HAP-1 (cell line): ENCODE measurements around the gene SPATA3.
"Not testable (repeated sequence)": the region's sequence is repeated elsewhere in the genome, so short reads cannot be mapped to it uniquely, and the experiment has no call there.

Experiments
- DNase-seq, 2 experiments: peaks; one replicate each; pipeline ENCODE4 v3.0.0-alpha.2; 2016 to 2020; ENCODE audit warnings: low spot score in 2 of 2
- H3K27me3 ChIP-seq: fragments of 250-450 bp; sonication (Bioruptor Pico); 2 replicates; pipeline ENCODE4 v1.5.1; 2020; ENCODE audit warnings: low read depth, mild to moderate bottlenecking, moderate library complexity
- H3K36me3 ChIP-seq: fragments of 250-450 bp; sonication (Bioruptor Pico); replicated peaks from 2 replicates; pipeline ENCODE4 v1.5.1; 2020; ENCODE audit warnings: mild to moderate bottlenecking
- H3K4me1 ChIP-seq: fragments of 250-450 bp; sonication (Bioruptor Pico); 2 replicates; pipeline ENCODE4 v1.5.1; 2020; ENCODE audit warnings: mild to moderate bottlenecking
- H3K4me3 ChIP-seq: fragments of 250-450 bp; sonication (Bioruptor Pico); 2 replicates; pipeline ENCODE4 v1.5.1; 2020; ENCODE audit warnings: mild to moderate bottlenecking, moderate library complexity
- H3K9me3 ChIP-seq: fragments of 250-450 bp; sonication (Bioruptor Pico); 2 replicates; pipeline ENCODE4 v1.5.1; 2020; ENCODE audit warnings: mild to moderate bottlenecking, moderate library complexity
- in situ Hi-C: fragments of 300-500 bp; cut with MboI; formaldehyde crosslinking; loops from 3 replicates; pipeline ENCODE4 v1.14.3; 2020; ENCODE audit warnings: low sequenced_read_pairs, inconsistent platforms, mixed read lengths

The SPATA3 gene

DNA sequence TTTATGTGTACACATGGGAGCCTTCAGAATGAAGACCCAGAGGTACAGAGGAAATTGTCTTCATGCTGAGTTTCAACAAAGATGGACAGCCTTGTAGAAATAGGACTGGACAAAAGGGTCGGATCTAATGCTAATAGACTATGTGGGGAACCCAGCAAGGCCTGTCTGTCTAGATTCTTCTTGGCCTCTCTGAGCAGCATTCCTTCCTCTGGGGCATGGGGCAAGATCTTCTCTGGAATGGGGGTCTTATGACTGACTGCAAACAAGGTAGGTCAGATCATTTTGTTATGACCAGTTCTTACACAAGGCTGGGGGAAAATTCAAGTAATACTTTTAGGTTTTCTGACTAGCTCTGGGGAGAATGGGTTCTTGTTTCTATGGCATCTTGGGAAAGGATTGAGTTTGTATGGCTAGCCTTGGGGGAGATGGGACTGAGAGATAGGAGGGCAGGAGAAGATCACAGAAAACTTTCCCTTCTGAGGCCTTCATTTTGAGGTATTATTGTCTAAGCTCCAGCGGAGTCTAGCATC is 14.3 kb downstream of the SPATA3 start:
- H3K4me3 ChIP-seq: no peak overlapping the region
- H3K9me3 ChIP-seq: no peaks in the 10 kb centered on the region
- no peaks in the 10 kb centered on the region for H3K27me3 ChIP-seq
- H3K36me3 ChIP-seq: no peaks in the 10 kb centered on the region
- H3K4me1 ChIP-seq: no peaks in the 10 kb centered on the region
- in situ Hi-C loops: no loop called here
- no peak for DNase-seq

DNA sequence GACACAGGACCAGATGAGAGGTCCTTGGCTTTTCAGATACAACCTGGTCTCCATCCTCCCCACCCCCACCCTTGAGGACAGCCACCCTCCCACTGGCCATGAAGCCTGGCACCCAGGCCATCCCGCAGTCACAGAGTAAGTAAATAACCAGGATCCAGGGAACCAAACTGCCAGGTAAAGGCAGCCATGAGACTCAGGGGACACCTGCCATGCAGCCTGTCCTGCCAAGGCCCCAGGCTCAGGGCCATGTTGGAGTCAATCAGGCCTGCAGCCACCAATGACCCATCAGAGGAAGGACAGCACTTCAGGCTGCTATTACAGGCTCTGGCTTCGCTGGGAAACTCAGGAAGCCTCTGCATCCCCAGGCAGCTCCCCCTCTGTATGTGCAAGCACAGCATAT is 15.6 kb downstream of the SPATA3 start:
- H3K4me1 ChIP-seq: no peaks in the 10 kb centered on the region
- H3K4me3 ChIP-seq: no peak overlapping the region
- H3K27me3 ChIP-seq: no peaks in the 10 kb centered on the region
- H3K36me3 ChIP-seq: no peaks in the 10 kb centered on the region
- no peaks in the 10 kb centered on the region for H3K9me3 ChIP-seq
- in situ Hi-C loops: no loop called here
- DNase-seq: no peak

- H3K4me1 ChIP-seq: no peaks in the 10 kb centered on the region
- in situ Hi-C loops: no loop called here
- H3K4me3 ChIP-seq: no peak overlapping the region
- H3K9me3 ChIP-seq: no peaks in the 10 kb centered on the region
- no peak for DNase-seq
- H3K36me3 ChIP-seq: no peaks in the 10 kb centered on the region
- H3K27me3 ChIP-seq: no peaks in the 10 kb centered on the region
Observed at GRCh38 chr2:231012463-231012862, 16.5 kb downstream of the SPATA3 start.

DNA sequence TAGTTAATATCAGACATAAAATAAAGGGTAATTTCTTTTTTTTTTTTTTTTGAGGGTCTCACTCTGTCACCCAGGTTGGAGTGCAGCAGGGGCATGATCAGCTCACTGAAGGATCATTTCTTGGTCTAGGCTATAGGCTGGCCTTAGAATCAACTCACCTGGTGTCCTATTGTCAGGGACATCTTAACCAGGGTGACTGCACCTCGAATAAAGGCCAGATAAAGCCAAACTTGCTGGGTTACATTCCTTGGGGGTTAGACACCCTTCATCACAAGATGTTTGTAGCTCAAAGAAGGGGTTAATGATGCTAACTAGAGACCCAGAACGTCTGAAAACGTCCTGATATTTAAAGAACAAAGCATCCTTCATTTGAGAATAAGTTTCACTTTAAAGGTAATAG is 17.9 kb downstream of the SPATA3 start:
- Histone ChIP-seq H3K9me3 (no peaks in the 10 kb centered on the region), H3K4me3 (no peak overlapping the region), H3K36me3 (no peaks in the 10 kb centered on the region), H3K4me1 (no peaks in the 10 kb centered on the region), H3K27me3 (no peaks in the 10 kb centered on the region)
- in situ Hi-C loops: no loop called here
- no peak for DNase-seq

- H3K27me3 ChIP-seq: no peaks in the 10 kb centered on the region
Observed at GRCh38 chr2:231015478-231015877, 19.6 kb downstream of the SPATA3 start.

GRCh38 chr2:231015926-231016325 is 20.0 kb downstream of the SPATA3 start:
- Histone ChIP-seq H3K36me3 (no peaks in the 10 kb centered on the region), H3K4me1 (no peaks in the 10 kb centered on the region), H3K9me3 (no peaks in the 10 kb centered on the region), H3K27me3 (no peaks in the 10 kb centered on the region), H3K4me3 (no peak overlapping the region)
- no peak for DNase-seq
- in situ Hi-C loops: no loop called here

More at GRCh38 chr2:231015478-231015877, 19.6 kb downstream of the SPATA3 start:
- Histone ChIP-seq H3K9me3 (no peaks in the 10 kb centered on the region), H3K4me1 (no peaks in the 10 kb centered on the region), H3K36me3 (no peaks in the 10 kb centered on the region), H3K4me3 (no peak overlapping the region)
- no peak for DNase-seq
- in situ Hi-C loops: no loop called here

GRCh38 chr2:231016566-231017230 is 20.8 kb downstream of the SPATA3 start:
- no peaks in the 10 kb centered on the region for H3K4me1 ChIP-seq
- no peaks in the 10 kb centered on the region for H3K36me3 ChIP-seq
- DNase-seq: no peak
- H3K4me3 ChIP-seq: no peak overlapping the region
- no peaks in the 10 kb centered on the region for H3K9me3 ChIP-seq
- no peaks in the 10 kb centered on the region for H3K27me3 ChIP-seq
- in situ Hi-C loops: no loop called here

- in situ Hi-C loops: no loop called here
- Histone ChIP-seq H3K36me3 (no peaks in the 10 kb centered on the region), H3K9me3 (no peaks in the 10 kb centered on the region), H3K4me1 (no peaks in the 10 kb centered on the region), H3K4me3 (no peak overlapping the region), H3K27me3 (no peaks in the 10 kb centered on the region)
- DNase-seq: no peak
Observed at GRCh38 chr2:231017231-231017598, 21.3 kb downstream of the SPATA3 start.

DNA sequence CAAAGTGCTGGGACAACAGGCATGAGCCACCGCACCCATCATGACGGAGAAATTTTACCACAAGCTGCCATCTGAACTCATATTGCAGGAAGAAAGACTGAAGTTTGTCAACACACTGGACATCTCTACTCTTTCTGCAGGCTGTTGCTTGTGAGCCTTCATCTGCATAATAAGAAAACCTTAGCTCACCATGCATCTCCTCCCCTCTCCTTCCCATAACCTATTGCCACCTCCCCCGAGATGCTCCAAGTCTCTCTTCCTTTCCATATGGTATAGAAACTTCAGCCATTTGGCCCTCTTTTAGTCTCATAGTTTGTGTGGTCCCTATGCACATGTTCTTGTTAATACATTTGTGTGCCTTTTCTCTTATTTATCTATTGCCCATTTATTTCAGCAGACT is 22.3 kb downstream of the SPATA3 start:
- in situ Hi-C loops: no loop called here
- no peaks in the 10 kb centered on the region for H3K27me3 ChIP-seq
- DNase-seq: no peak
- H3K9me3 ChIP-seq: no peaks in the 10 kb centered on the region
- H3K4me1 ChIP-seq: no peaks in the 10 kb centered on the region
- H3K36me3 ChIP-seq: no peaks in the 10 kb centered on the region
- H3K4me3 ChIP-seq: no peak overlapping the region

- H3K27me3 ChIP-seq, H3K4me3 ChIP-seq, H3K4me1 ChIP-seq, H3K9me3 ChIP-seq, DNase-seq, H3K36me3 ChIP-seq, in situ Hi-C loops: not testable (repeated sequence)
Observed at GRCh38 chr2:231025059-231025458, 29.1 kb downstream of the SPATA3 start.

- H3K4me3 ChIP-seq: no peak overlapping the region
- H3K36me3 ChIP-seq: no peaks in the 10 kb centered on the region
- H3K27me3 ChIP-seq: peaks cover 1% of the 10 kb centered on the region
- H3K9me3 ChIP-seq: no peaks in the 10 kb centered on the region
- in situ Hi-C loops: no loop called here
- H3K4me1 ChIP-seq: no peaks in the 10 kb centered on the region
- DNase-seq: no peak
Observed at GRCh38 chr2:231028889-231029288, 33.0 kb downstream of the SPATA3 start.

DNA sequence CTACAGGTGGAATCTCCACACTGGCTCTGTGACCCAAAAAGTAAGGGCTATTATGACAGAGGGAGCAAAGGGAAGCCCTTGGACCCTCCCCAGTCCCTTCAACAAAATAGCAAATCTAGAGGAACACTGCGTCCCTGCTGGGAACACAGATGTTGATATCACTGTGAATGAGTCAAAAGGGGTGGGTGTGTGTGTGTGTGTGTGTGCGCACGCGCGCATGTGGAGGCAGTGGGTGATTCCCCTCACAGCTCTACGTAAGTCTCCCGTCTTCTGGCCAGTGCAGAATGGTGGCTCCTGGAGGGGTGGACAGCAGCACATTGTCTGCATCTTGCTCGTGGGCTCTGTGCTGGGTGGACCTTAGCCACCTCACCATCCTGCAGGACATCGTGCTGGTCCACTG is 33.6 kb downstream of the SPATA3 start:
- no peak for DNase-seq
- H3K4me1 ChIP-seq: no peaks in the 10 kb centered on the region
- no peaks in the 10 kb centered on the region for H3K9me3 ChIP-seq
- H3K27me3 ChIP-seq: peaks cover 8% of the 10 kb centered on the region
- in situ Hi-C loops: no loop called here
- H3K4me3 ChIP-seq: no peak overlapping the region
- no peaks in the 10 kb centered on the region for H3K36me3 ChIP-seq

DNA sequence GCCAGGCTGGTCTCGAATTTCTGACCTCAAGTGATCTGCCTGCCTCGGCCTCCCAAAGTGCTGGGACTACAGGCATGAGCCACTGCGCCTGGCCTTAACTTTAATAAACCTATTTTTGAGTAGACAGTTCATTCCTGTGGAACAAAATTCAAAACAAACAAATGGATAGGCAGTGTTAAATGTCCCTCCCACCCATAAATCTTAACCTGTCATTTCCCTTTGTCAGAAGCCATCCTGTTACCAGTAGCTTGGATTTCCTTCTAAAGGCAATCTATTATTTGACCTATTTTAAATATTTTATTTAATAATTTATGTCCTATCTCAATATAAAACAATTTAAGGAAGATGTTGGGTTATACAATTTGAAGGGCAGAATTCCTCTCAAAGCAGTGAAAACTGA is 34.8 kb downstream of the SPATA3 start:
- in situ Hi-C loops: no loop called here
- Histone ChIP-seq H3K36me3 (no peaks in the 10 kb centered on the region), H3K4me1 (no peaks in the 10 kb centered on the region), H3K27me3 (peaks cover 19% of the 10 kb centered on the region), H3K9me3 (no peaks in the 10 kb centered on the region), H3K4me3 (no peak overlapping the region)
- no peak for DNase-seq

- no peak overlapping the region for H3K4me3 ChIP-seq
- H3K36me3 ChIP-seq: no peaks in the 10 kb centered on the region
- no peaks in the 10 kb centered on the region for H3K4me1 ChIP-seq
- DNase-seq: no peak
- H3K27me3 ChIP-seq: peaks cover 27% of the 10 kb centered on the region
- in situ Hi-C loops: no loop called here
- H3K9me3 ChIP-seq: no peaks in the 10 kb centered on the region
Observed at GRCh38 chr2:231032575-231033140, 36.7 kb downstream of the SPATA3 start.
